HepG2 (cell line): Measurements from ENCODE around the gene DACT2. TPM values are rescaled to one million over a fixed set of nuclear protein-coding genes. Genes with fewer than 3 reads are reported as not detected.

ENCODE experiments used
- ATF7 ChIP-seq, 2 experiments: fragments of 450-650 bp in 1 of 2; sonication (generic) in 1 of 2; formaldehyde crosslinking in 1 of 2; IDR thresholded peaks; 2 replicates each; pipeline versions ENCODE4 v1.4.0 to v1.6.1; 2016 to 2020; ENCODE audit warnings: antibody characterized with exemption in 1 of 2, mild to moderate bottlenecking in 1 of 2, missing genetic modification reagents in 1 of 2
- FOXK1 ChIP-seq: sonication (generic); formaldehyde crosslinking; IDR thresholded peaks from 2 replicates; pipeline ENCODE4 v1.4.0; 2020; ENCODE audit warnings: low read depth, missing genetic modification reagents, borderline replicate concordance
- HNF4A ChIP-seq: sonication (generic); formaldehyde crosslinking; IDR thresholded peaks from 2 replicates; pipeline ENCODE4 v1.4.0; 2020; ENCODE audit warnings: missing genetic modification reagents
- MED8 ChIP-seq: sonication (generic); formaldehyde crosslinking; IDR thresholded peaks from 2 replicates; pipeline ENCODE4 v1.8.1; 2023; ENCODE audit warnings: mild to moderate bottlenecking, missing genetic modification reagents; ENCODE audit not compliant: insufficient replicate concordance
- MEF2D ChIP-seq: sonication (generic); formaldehyde crosslinking; IDR thresholded peaks from 2 replicates; pipeline ENCODE4 v1.5.1; 2020; ENCODE audit warnings: mild to moderate bottlenecking, missing genetic modification reagents
- NFE2 ChIP-seq: sonication (generic); formaldehyde crosslinking; IDR thresholded peaks from 2 replicates; pipeline ENCODE4 v1.4.0; 2020; ENCODE audit warnings: missing genetic modification reagents
- RFX1 ChIP-seq: fragments of 450-650 bp; IDR thresholded peaks from 2 replicates; pipeline ENCODE4 v1.6.1; 2017
- RXRA ChIP-seq: sonication (generic); formaldehyde crosslinking; IDR thresholded peaks from 2 replicates; pipeline ENCODE4 v1.5.1; 2020; ENCODE audit warnings: missing genetic modification reagents
- SIN3A ChIP-seq: IDR thresholded peaks from 2 replicates; pipeline ENCODE4 v1.6.1; 2011; ENCODE audit warnings: low read depth, mild to moderate bottlenecking, control low read depth, low read length, borderline replicate concordance
- ZNF350 ChIP-seq: sonication (generic); formaldehyde crosslinking; IDR thresholded peaks from 2 replicates; pipeline ENCODE4 v1.4.0; 2020; ENCODE audit warnings: mild to moderate bottlenecking, low read depth, missing genetic modification reagents, borderline replicate concordance
- ZNF780A ChIP-seq: sonication (generic); formaldehyde crosslinking; IDR thresholded peaks from 2 replicates; pipeline ENCODE4 v1.8.0; 2022; ENCODE audit warnings: mild to moderate bottlenecking, missing genetic modification reagents, moderate library complexity
- ZSCAN22 ChIP-seq: sonication (generic); formaldehyde crosslinking; IDR thresholded peaks from 2 replicates; pipeline ENCODE4 v1.4.0; 2020; ENCODE audit warnings: mild to moderate bottlenecking, missing genetic modification reagents
- polyA plus RNA-seq, 8 experiments: library from polyadenylated mRNA; depleted of rRNA in 3 of 8; stranded (reverse) in 7 of 8; unstranded in 1 of 8; fragments of >200 nt; fragmentation: Illumina TruSeq in 4 of 8; extraction: Trizol in 4 of 8; gene quantifications; 2 replicates each; pipeline versions ENCODE4 v1.2.1 to v1.2.3, GENCODE V29; 2011 to 2016; ENCODE audit warnings: low read depth in 4 of 8, missing spikeins in 1 of 8, mixed read lengths in 1 of 8; ENCODE audit not compliant: insufficient read depth in 1 of 8
- total RNA-seq, 5 experiments: library from RNA; depleted of rRNA; stranded (reverse); fragments of >200 nt; fragmentation: Illumina TruSeq; extraction: Trizol; gene quantifications; 2 replicates each; pipeline ENCODE4 v1.2.3, GENCODE V29; 2016; ENCODE audit warnings: low read depth in 1 of 5
- TF ChIP-seq, protein P1 (sequence below): sonication (generic); formaldehyde crosslinking; IDR thresholded peaks from 2 replicates; pipeline ENCODE4 v1.4.0; 2020; ENCODE audit warnings: missing genetic modification reagents
- TF ChIP-seq, protein P2 (sequence below): sonication (generic); formaldehyde crosslinking; conservative IDR thresholded peaks from 2 replicates; pipeline ENCODE4 v1.4.0; 2020; ENCODE audit warnings: missing genetic modification reagents
- TF ChIP-seq, protein P3 (sequence below): sonication (generic); formaldehyde crosslinking; IDR thresholded peaks from 2 replicates; pipeline ENCODE4 v1.9.0; 2021; ENCODE audit warnings: mild to moderate bottlenecking, missing genetic modification reagents
- TF ChIP-seq, protein P4 (sequence below): sonication (generic); formaldehyde crosslinking; IDR thresholded peaks from 2 replicates; pipeline ENCODE4 v1.4.0; 2020; ENCODE audit warnings: missing genetic modification reagents

The DACT2 gene
- total and polyA plus RNA-seq, 2 of the 13 experiments (the other 11 are each of a cell fraction or from before 2014, with no cell fraction given) = 0.15 TPM; not detected in 1

DNA sequence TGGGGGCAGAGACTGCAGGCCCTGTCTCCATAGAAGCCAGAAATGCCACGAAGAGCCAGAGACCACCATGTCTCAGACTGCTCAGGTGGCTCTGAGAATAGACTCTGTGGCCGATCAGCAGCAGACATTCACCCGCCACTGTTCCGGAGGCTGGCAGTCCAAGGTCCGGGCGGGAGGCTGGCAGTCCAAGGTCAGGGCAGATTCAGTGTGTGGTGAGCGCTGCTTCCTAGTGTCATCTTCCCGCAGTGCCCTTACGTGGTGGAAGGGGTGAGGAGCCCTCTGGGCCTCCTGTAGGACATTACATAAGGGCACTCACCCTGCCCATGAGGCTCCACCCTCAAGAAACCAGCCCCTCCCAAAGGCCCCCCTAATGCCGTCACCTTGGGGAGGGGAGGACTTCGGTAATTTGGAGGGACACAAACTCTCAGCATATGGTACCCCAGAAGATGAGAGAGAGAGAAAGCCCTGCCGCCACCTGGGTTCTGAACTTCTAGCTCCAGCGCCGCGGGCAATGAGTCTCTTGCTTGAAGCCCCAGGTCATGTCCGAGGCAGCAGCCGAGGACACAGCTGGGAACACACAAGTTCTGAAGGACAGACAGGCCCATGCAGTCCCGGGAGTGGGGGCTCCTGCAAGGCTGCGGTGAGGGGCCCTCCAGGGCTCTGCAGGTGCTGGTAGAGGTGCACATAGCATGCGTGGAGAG lies 36.4 kb downstream of the DACT2 start (continued):
- peak; percentile 99 for TF ChIP-seq HNF4A (CRISPR knock-in tag)
- no peak for TF ChIP-seq NFE2 (CRISPR knock-in tag)
- TF ChIP-seq SIN3A = no peak
- peak; percentile 83 for TF ChIP-seq ZNF350
- no peak for TF ChIP-seq RFX1
- TF ChIP-seq, protein P1, sequence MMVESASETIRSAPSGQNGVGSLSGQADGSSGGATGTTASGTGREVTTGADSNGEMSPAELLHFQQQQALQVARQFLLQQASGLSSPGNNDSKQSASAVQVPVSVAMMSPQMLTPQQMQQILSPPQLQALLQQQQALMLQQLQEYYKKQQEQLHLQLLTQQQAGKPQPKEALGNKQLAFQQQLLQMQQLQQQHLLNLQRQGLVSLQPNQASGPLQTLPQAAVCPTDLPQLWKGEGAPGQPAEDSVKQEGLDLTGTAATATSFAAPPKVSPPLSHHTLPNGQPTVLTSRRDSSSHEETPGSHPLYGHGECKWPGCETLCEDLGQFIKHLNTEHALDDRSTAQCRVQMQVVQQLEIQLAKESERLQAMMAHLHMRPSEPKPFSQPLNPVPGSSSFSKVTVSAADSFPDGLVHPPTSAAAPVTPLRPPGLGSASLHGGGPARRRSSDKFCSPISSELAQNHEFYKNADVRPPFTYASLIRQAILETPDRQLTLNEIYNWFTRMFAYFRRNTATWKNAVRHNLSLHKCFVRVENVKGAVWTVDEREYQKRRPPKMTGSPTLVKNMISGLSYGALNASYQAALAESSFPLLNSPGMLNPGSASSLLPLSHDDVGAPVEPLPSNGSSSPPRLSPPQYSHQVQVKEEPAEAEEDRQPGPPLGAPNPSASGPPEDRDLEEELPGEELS (CRISPR knock-in tag) = peak; percentile 82
- TF ChIP-seq, protein P2, sequence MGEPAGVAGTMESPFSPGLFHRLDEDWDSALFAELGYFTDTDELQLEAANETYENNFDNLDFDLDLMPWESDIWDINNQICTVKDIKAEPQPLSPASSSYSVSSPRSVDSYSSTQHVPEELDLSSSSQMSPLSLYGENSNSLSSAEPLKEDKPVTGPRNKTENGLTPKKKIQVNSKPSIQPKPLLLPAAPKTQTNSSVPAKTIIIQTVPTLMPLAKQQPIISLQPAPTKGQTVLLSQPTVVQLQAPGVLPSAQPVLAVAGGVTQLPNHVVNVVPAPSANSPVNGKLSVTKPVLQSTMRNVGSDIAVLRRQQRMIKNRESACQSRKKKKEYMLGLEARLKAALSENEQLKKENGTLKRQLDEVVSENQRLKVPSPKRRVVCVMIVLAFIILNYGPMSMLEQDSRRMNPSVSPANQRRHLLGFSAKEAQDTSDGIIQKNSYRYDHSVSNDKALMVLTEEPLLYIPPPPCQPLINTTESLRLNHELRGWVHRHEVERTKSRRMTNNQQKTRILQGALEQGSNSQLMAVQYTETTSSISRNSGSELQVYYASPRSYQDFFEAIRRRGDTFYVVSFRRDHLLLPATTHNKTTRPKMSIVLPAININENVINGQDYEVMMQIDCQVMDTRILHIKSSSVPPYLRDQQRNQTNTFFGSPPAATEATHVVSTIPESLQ (CRISPR knock-in tag) = no peak
- TF ChIP-seq ZNF780A (CRISPR knock-in tag) = no peak
- TF ChIP-seq ATF7 (IDR thresholded peaks at IDR 0.05) = no peak
- 0 out of 2 replicates have a peak, but pooled peaks have one; percentile 62 for TF ChIP-seq ATF7 (CRISPR knock-in tag; IDR thresholded peaks at IDR 0.05)
- TF ChIP-seq RXRA (CRISPR knock-in tag) = peak; percentile 96
- TF ChIP-seq, protein P3, sequence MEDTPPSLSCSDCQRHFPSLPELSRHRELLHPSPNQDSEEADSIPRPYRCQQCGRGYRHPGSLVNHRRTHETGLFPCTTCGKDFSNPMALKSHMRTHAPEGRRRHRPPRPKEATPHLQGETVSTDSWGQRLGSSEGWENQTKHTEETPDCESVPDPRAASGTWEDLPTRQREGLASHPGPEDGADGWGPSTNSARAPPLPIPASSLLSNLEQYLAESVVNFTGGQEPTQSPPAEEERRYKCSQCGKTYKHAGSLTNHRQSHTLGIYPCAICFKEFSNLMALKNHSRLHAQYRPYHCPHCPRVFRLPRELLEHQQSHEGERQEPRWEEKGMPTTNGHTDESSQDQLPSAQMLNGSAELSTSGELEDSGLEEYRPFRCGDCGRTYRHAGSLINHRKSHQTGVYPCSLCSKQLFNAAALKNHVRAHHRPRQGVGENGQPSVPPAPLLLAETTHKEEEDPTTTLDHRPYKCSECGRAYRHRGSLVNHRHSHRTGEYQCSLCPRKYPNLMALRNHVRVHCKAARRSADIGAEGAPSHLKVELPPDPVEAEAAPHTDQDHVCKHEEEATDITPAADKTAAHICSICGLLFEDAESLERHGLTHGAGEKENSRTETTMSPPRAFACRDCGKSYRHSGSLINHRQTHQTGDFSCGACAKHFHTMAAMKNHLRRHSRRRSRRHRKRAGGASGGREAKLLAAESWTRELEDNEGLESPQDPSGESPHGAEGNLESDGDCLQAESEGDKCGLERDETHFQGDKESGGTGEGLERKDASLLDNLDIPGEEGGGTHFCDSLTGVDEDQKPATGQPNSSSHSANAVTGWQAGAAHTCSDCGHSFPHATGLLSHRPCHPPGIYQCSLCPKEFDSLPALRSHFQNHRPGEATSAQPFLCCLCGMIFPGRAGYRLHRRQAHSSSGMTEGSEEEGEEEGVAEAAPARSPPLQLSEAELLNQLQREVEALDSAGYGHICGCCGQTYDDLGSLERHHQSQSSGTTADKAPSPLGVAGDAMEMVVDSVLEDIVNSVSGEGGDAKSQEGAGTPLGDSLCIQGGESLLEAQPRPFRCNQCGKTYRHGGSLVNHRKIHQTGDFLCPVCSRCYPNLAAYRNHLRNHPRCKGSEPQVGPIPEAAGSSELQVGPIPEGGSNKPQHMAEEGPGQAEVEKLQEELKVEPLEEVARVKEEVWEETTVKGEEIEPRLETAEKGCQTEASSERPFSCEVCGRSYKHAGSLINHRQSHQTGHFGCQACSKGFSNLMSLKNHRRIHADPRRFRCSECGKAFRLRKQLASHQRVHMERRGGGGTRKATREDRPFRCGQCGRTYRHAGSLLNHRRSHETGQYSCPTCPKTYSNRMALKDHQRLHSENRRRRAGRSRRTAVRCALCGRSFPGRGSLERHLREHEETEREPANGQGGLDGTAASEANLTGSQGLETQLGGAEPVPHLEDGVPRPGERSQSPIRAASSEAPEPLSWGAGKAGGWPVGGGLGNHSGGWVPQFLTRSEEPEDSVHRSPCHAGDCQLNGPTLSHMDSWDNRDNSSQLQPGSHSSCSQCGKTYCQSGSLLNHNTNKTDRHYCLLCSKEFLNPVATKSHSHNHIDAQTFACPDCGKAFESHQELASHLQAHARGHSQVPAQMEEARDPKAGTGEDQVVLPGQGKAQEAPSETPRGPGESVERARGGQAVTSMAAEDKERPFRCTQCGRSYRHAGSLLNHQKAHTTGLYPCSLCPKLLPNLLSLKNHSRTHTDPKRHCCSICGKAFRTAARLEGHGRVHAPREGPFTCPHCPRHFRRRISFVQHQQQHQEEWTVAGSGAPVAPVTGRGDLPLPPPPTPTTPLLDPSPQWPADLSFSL (CRISPR knock-in tag) = no peak
- TF ChIP-seq, protein P4, sequence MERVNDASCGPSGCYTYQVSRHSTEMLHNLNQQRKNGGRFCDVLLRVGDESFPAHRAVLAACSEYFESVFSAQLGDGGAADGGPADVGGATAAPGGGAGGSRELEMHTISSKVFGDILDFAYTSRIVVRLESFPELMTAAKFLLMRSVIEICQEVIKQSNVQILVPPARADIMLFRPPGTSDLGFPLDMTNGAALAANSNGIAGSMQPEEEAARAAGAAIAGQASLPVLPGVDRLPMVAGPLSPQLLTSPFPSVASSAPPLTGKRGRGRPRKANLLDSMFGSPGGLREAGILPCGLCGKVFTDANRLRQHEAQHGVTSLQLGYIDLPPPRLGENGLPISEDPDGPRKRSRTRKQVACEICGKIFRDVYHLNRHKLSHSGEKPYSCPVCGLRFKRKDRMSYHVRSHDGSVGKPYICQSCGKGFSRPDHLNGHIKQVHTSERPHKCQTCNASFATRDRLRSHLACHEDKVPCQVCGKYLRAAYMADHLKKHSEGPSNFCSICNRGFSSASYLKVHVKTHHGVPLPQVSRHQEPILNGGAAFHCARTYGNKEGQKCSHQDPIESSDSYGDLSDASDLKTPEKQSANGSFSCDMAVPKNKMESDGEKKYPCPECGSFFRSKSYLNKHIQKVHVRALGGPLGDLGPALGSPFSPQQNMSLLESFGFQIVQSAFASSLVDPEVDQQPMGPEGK (CRISPR knock-in tag) = peak; percentile 62
- peak; percentile 64; the same call in 1 of the 2 replicates for TF ChIP-seq MEF2D
- TF ChIP-seq FOXK1 (CRISPR knock-in tag) = peak; percentile 33; the same call in 1 of the 2 replicates
- no peak for TF ChIP-seq ZSCAN22 (CRISPR knock-in tag)
- TF ChIP-seq MED8 = no peak
